IMR-90 (cell line): ENCODE data around the gene TSHZ3. TPM values are rescaled to one million over a fixed set of nuclear protein-coding genes. Genes with fewer than 3 reads are reported as not detected.

Experiments used
- ATAC-seq: fragments of 200-7000 bp; cut with Tn5 transposase; 2 replicates; pipeline ENCODE4 v1.9.1; 2020; ENCODE audit warnings: low read depth, mild to moderate bottlenecking, moderate library complexity
- BruUV-seq: library from RNA; stranded (reverse); fragments of 400-500 nt; replicated peaks from 2 replicates; lab custom pipeline; 2021; lab: Mats Ljungman, UMichigan
- CTCF ChIA-PET: fragments of 300-600 bp; formaldehyde crosslinking; extraction: SDS; loops from one replicate; lab custom pipeline; 2021; ENCODE audit warnings: antibody characterized with exemption; lab: Yijun Ruan, JAX
- POLR2A ChIA-PET: fragments of 300-600 bp; sonication (Branson Sonifier 250); formaldehyde crosslinking; loops from one replicate; lab custom pipeline; 2022; ENCODE audit warnings: antibody characterized with exemption; ENCODE audit not compliant: unreplicated experiment; lab: Charles Lee
- DNase-seq: peaks from one replicate; pipeline ENCODE4 v3.0.0; 2013
- H2AFZ ChIP-seq: replicated peaks from 2 replicates; pipeline ENCODE3; 2013; ENCODE audit warnings: low read length, mild to moderate bottlenecking; ENCODE audit not compliant: poor library complexity
- H2AK5ac ChIP-seq: 2 replicates; pipeline ENCODE4 v1.6.1; 2013; ENCODE audit warnings: low read depth, low read length, inconsistent platforms
- H2AK9ac ChIP-seq: replicated peaks from 2 replicates; pipeline ENCODE3; 2013; ENCODE audit warnings: mild to moderate bottlenecking, low read depth, low read length, moderate library complexity; ENCODE audit not compliant: poor library complexity
- H2BK120ac ChIP-seq: 2 replicates; pipeline ENCODE4 v1.6.1; 2013; ENCODE audit warnings: low read depth, low read length, inconsistent platforms
- H2BK15ac ChIP-seq: 3 replicates; pipeline ENCODE4 v1.6.1; 2013; ENCODE audit warnings: low read depth, low read length, inconsistent platforms
- H2BK20ac ChIP-seq: 2 replicates; pipeline ENCODE4 v1.6.1; 2013; ENCODE audit warnings: low read depth, mild to moderate bottlenecking, inconsistent platforms, low read length, moderate library complexity
- H2BK5ac ChIP-seq: 2 replicates; pipeline ENCODE4 v1.6.1; 2013; ENCODE audit warnings: mild to moderate bottlenecking, low read depth, low read length, inconsistent platforms; ENCODE audit not compliant: poor library complexity, severe bottlenecking
- H3K14ac ChIP-seq: replicated peaks from 2 replicates; pipeline ENCODE4 v1.6.1; 2013; ENCODE audit warnings: low read depth, low read length, inconsistent platforms
- H3K18ac ChIP-seq: 2 replicates; pipeline ENCODE4 v1.6.1; 2013; ENCODE audit warnings: low read depth, low read length, control low read depth
- H3K23ac ChIP-seq: 2 replicates; pipeline ENCODE4 v1.6.1; 2013; ENCODE audit warnings: low read depth, low read length, inconsistent platforms
- H3K27ac ChIP-seq: 2 replicates; pipeline ENCODE4 v1.5.1; 2013; ENCODE audit warnings: mild to moderate bottlenecking, control low read depth, low read length; ENCODE audit not compliant: insufficient read depth
- H3K27me3 ChIP-seq: 2 replicates; pipeline ENCODE4 v1.6.1; 2013; ENCODE audit warnings: low read length; ENCODE audit not compliant: control insufficient read depth, insufficient read depth
- H3K36me3 ChIP-seq: 2 replicates; pipeline ENCODE4 v1.6.1; 2013; ENCODE audit warnings: low read length, mixed read lengths; ENCODE audit not compliant: control insufficient read depth, insufficient read depth
- H3K4ac ChIP-seq: 2 replicates; pipeline ENCODE4 v1.6.1; 2013; ENCODE audit warnings: low read depth, low read length, inconsistent platforms
- H3K4me1 ChIP-seq: 2 replicates; pipeline ENCODE4 v1.6.1; 2013; ENCODE audit warnings: low read length, mixed read lengths; ENCODE audit not compliant: control insufficient read depth, insufficient read depth
- H3K4me2 ChIP-seq: 2 replicates; pipeline ENCODE4 v1.6.1; 2013; ENCODE audit warnings: low read depth, mild to moderate bottlenecking, control low read depth, low read length, moderate library complexity
- H3K4me3 ChIP-seq: 2 replicates; pipeline ENCODE4 v1.5.1; 2013; ENCODE audit warnings: low read depth, mild to moderate bottlenecking, control low read depth, low read length, moderate library complexity; ENCODE audit not compliant: insufficient read depth
- H3K56ac ChIP-seq: 2 replicates; pipeline ENCODE4 v1.6.1; 2013; ENCODE audit warnings: low read length, inconsistent platforms; ENCODE audit not compliant: insufficient read depth; ENCODE audit errors: extremely low read depth
- H3K79me1 ChIP-seq, 2 experiments: 2 replicates each; pipeline ENCODE4 v1.6.1; 2013; ENCODE audit warnings: low read length in 2 of 2, inconsistent platforms in 1 of 2, low read depth in 1 of 2
- H3K9ac ChIP-seq: 2 replicates; pipeline ENCODE4 v1.6.1; 2013; ENCODE audit warnings: low read depth, low read length, control low read depth
- H3K9me1 ChIP-seq: 2 replicates; pipeline ENCODE4 v1.6.1; 2013; ENCODE audit warnings: low read length, inconsistent platforms; ENCODE audit not compliant: insufficient read depth
- H3K9me3 ChIP-seq: 2 replicates; pipeline ENCODE4 v1.6.1; 2013; ENCODE audit warnings: low read length; ENCODE audit not compliant: control insufficient read depth, insufficient read depth
- H4K20me1 ChIP-seq: 2 replicates; pipeline ENCODE4 v1.6.1; 2013; ENCODE audit warnings: low read length, inconsistent platforms; ENCODE audit not compliant: insufficient read depth
- H4K5ac ChIP-seq: 2 replicates; pipeline ENCODE4 v1.6.1; 2013; ENCODE audit warnings: mild to moderate bottlenecking, low read depth, low read length, control low read depth
- H4K8ac ChIP-seq, 2 experiments: 2 replicates each; pipeline ENCODE4 v1.6.1; 2013; ENCODE audit warnings: low read depth in 2 of 2, low read length in 2 of 2, control low read depth in 1 of 2, inconsistent platforms in 1 of 2
- H4K91ac ChIP-seq: 2 replicates; pipeline ENCODE4 v1.6.1; 2013; ENCODE audit warnings: low read depth, low read length, inconsistent platforms; ENCODE audit not compliant: insufficient read depth
- BHLHE40 ChIP-seq: fragments of 150-350 bp; IDR thresholded peaks from 2 replicates; pipeline ENCODE4 v1.6.1; 2016; ENCODE audit warnings: mild to moderate bottlenecking, low read depth, low read length
- MAFK ChIP-seq: IDR thresholded peaks from 2 replicates; pipeline ENCODE4 v1.6.1; 2012; ENCODE audit warnings: low read depth, low read length, improper control_type of control experiment
- POLR2A ChIP-seq: IDR thresholded peaks from 2 replicates; pipeline ENCODE4 v1.6.1; 2012; ENCODE audit warnings: mild to moderate bottlenecking, low read depth, low read length
- SMC3 ChIP-seq: fragments of 150-350 bp; IDR thresholded peaks from 2 replicates; pipeline ENCODE4 v1.6.1; 2016; ENCODE audit warnings: low read depth, mild to moderate bottlenecking, antibody characterized with exemption, low read length, moderate library complexity
- WGBS, 2 experiments: methylation state at CpG; one replicate each; pipeline versions ENCODE4 v1.1.5 to v1.1.7; 2013; ENCODE audit warnings: missing lambda C conversion rate in 2 of 2; ENCODE audit not compliant: insufficient read length in 1 of 2; ENCODE audit errors: extremely low coverage in 2 of 2; 5-methylcytosine and 5-hydroxymethylcytosine counted together
- dilution Hi-C: fragments of 300-500 bp; cut with HindIII; formaldehyde crosslinking; loops from one replicate; pipeline ENCODE4 v1.14.3; 2018; ENCODE audit warnings: low sequenced_read_pairs; ENCODE audit not compliant: unreplicated experiment
- in situ Hi-C: fragments of 300-500 bp; cut with MboI; formaldehyde crosslinking; loops from 3 replicates; pipeline ENCODE4 v1.14.3; 2019; ENCODE audit warnings: low sequenced_read_pairs, inconsistent platforms, mixed read lengths
- intact Hi-C: fragments of 100-400 bp; cut with micrococcal nuclease; formaldehyde crosslinking; loops from 2 replicates; pipeline ENCODE4 v1.10.0; 2022
- polyA plus RNA-seq, 3 experiments: library from polyadenylated mRNA; depleted of rRNA; stranded (reverse); fragments of >200 nt; gene quantifications; 2 replicates each; pipeline ENCODE4 v1.2.3, GENCODE V29; 2012; ENCODE audit warnings: low replicate concordance in 1 of 3
- total RNA-seq: library from RNA; depleted of rRNA; stranded (reverse); fragments of >200 nt; gene quantifications from 2 replicates; pipeline ENCODE4 v1.2.3, GENCODE V29; 2012
- TF ChIP-seq, protein P1 (sequence below): conservative IDR thresholded peaks from 2 replicates; pipeline ENCODE4 v1.5.1; 2012; ENCODE audit warnings: mild to moderate bottlenecking, low read depth, low read length, improper control_type of control experiment

The TSHZ3 gene
- total and polyA plus RNA-seq, 2 of the 4 experiments (the other 2 are of a cell fraction): 8.1 to 13.0 TPM

DNA sequence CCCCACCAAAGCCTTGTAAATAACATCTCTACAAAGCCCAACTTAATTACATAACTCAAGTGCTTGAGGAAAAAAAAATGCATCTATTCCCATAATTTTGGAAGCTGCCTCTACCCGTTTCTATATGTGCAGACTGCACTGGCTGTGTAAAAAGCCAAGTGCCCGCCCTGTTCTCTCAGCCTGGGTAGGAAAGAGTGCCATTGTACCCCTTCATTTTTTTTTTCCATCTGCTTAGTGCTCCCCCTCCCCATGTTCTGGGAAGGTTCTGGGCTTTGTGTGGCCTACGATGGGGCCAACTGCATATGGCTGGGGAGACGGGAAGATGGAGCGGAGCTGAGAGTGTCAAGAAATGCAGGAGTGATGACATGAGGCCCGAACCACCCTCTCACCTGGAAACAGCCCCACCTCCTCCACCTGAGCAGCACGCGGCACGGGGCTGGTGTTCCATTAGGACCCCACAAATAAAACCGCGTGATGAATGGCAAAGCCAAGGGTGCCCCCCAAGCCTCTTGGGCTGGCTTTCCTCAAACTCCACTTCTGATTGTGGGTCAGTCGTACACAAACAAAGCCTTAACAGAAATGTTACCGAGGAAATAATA is 42.1 kb downstream of the TSHZ3 start:
- Histone ChIP-seq H3K4me2 (no peak overlapping the region), H3K14ac (no peak overlapping the region), H3K4me1 (peaks cover 10% of the 10 kb centered on the region), H2AFZ (no peak overlapping the region), H3K9me1 (peaks cover 32% of the 10 kb centered on the region), H2BK20ac (no peak overlapping the region), H3K9me3 (no peaks in the 10 kb centered on the region), H3K4me3 (no peak overlapping the region), H2AK9ac (no peak overlapping the region), H3K4ac (no peak overlapping the region), H3K56ac (no peak overlapping the region), H3K18ac (no peak overlapping the region), H2AK5ac (no peak overlapping the region), H3K79me1 (peaks cover 60 to 82% of the 10 kb centered on the region in 2 experiments), H3K9ac (no peak overlapping the region), H3K36me3 (peaks cover 21% of the 10 kb centered on the region; the same call in 1 of the 2 replicates), H4K8ac (no peak overlapping the region), H2BK15ac (no peak overlapping the region), H3K27ac (no peak overlapping the region), H3K27me3 (no peaks in the 10 kb centered on the region), H2BK5ac (no peak overlapping the region), H4K20me1 (peaks cover 35% of the 10 kb centered on the region), H4K5ac (no peak overlapping the region), H3K23ac (no peak overlapping the region), H2BK120ac (no peak overlapping the region), H4K91ac (no peak overlapping the region)
- WGBS, 2 experiments: 100% methylated on average over 3 of the region's 13 CpGs; no CpG with 5 or more reads in 1 of the 2 experiments
- no peak for DNase-seq
- dilution Hi-C loops (no loop called here), intact Hi-C loops (no loop called here), in situ Hi-C loops (no loop called here)
- no peak for ATAC-seq
- ChIA-PET POLR2A (no interaction called here), CTCF (no interaction called here)
- TF ChIP-seq, protein P1, sequence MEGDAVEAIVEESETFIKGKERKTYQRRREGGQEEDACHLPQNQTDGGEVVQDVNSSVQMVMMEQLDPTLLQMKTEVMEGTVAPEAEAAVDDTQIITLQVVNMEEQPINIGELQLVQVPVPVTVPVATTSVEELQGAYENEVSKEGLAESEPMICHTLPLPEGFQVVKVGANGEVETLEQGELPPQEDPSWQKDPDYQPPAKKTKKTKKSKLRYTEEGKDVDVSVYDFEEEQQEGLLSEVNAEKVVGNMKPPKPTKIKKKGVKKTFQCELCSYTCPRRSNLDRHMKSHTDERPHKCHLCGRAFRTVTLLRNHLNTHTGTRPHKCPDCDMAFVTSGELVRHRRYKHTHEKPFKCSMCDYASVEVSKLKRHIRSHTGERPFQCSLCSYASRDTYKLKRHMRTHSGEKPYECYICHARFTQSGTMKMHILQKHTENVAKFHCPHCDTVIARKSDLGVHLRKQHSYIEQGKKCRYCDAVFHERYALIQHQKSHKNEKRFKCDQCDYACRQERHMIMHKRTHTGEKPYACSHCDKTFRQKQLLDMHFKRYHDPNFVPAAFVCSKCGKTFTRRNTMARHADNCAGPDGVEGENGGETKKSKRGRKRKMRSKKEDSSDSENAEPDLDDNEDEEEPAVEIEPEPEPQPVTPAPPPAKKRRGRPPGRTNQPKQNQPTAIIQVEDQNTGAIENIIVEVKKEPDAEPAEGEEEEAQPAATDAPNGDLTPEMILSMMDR: no peak
- TF ChIP-seq BHLHE40 (no peak), POLR2A (no peak), SMC3 (no peak), MAFK (no peak)
- no TSS peak for BruUV-seq
